Ovary (tissue), 10 donors: Measurements from ENCODE around the gene GSK3A. TPM values are rescaled to one million over a fixed set of nuclear protein-coding genes. Genes with fewer than 3 reads are reported as not detected.

Experiments used
- DNase-seq, 5 donors: peaks; one replicate each; pipeline ENCODE4 v3.0.0-alpha.2; 2019 to 2020
- H3K27ac ChIP-seq, 2 donors: fragments of 200-600 bp; one replicate each; pipeline versions ENCODE4 v1.5.1 to v1.8.0; 2019 to 2022
- H3K27me3 ChIP-seq: fragments of 200-600 bp; one replicate; pipeline ENCODE4 v1.8.0; 2022
- H3K36me3 ChIP-seq: fragments of 200-600 bp; sonication (generic); one replicate; pipeline ENCODE4 v1.5.1; 2019
- H3K4me1 ChIP-seq: one replicate; pipeline ENCODE4 v1.8.1; 2013; ENCODE audit warnings: mild to moderate bottlenecking, moderate library complexity; ENCODE audit not compliant: insufficient read depth
- H3K4me3 ChIP-seq: fragments of 200-600 bp; sonication (generic); one replicate; pipeline ENCODE4 v1.5.1; 2017
- H3K9me3 ChIP-seq, 2 donors: fragments of 200-600 bp in 1 of 2; sonication (generic) in 1 of 2; one replicate each; pipeline versions ENCODE4 v1.5.1 to v1.8.1; 2013 to 2019; ENCODE audit warnings: mild to moderate bottlenecking in 1 of 2, moderate library complexity in 1 of 2
- CTCF ChIP-seq, 3 donors: fragments of 450-650 bp in 2 of 3; fragments of 200-600 bp in 1 of 3; IDR thresholded peaks; one replicate each; pipeline versions ENCODE4 v1.5.1 to v1.8.0; 2016 to 2022; ENCODE audit warnings: antibody characterized with exemption in 3 of 3, mild to moderate bottlenecking in 1 of 3
- EP300 ChIP-seq: sonication (generic); formaldehyde crosslinking; IDR thresholded peaks from one replicate; pipeline ENCODE4 v1.6.1; 2017; ENCODE audit warnings: antibody characterized with exemption
- POLR2A ChIP-seq: fragments of 450-650 bp; IDR thresholded peaks from one replicate; pipeline ENCODE4 v1.6.1; 2017; ENCODE audit warnings: antibody characterized with exemption, mild to moderate bottlenecking, moderate library complexity
- WGBS, 3 donors: extraction: QIAGEN DNeasy Blood & Tissue Kit in 1 of 3; methylation state at CpG; one replicate each; pipeline versions ENCODE4 v1.1.5 to v1.1.7; 2013 to 2017; 5-methylcytosine and 5-hydroxymethylcytosine counted together
- intact Hi-C, 4 donors: fragments of 100-400 bp; cut with DNase I; formaldehyde crosslinking; loops; one replicate each; pipeline versions ENCODE4 v1.11.0 to v1.15.1; 2022 to 2023
- long read RNA-seq, 3 donors: library from polyadenylated mRNA in 2 of 3; unstranded in 2 of 3; transcript quantifications; one replicate each; pipeline ENCODE4 v2.0.0 and lab custom pipeline, GENCODE V29; 2021 to 2026
- polyA plus RNA-seq, 2 donors: library from polyadenylated mRNA; stranded (reverse); fragments of 200-250 nt in 1 of 2; fragments of 350-450 nt in 1 of 2; fragmentation: Illumina TruSeq in 1 of 2; extraction: RNeasy Lipid Tissue Mini Kit (QIAGEN cat#74804) in 1 of 2; gene quantifications; one replicate each; pipeline ENCODE4 v1.2.3, GENCODE V29; 2013 to 2014
- total RNA-seq, 7 donors: library from RNA; depleted of rRNA in 2 of 7; stranded (reverse); fragments of >200 nt in 2 of 7; fragmentation: NEBNext Ultra II Directional in 3 of 7; extraction: Animal tissue kit (Norgen Biotek cat#: 25700) in 3 of 7; gene quantifications; one replicate each; pipeline versions ENCODE4 v1.1.0 to v1.2.4, GENCODE V29; 2016 to 2023
- donor health status: DM: no; HTN: no; CAD: no; lungs with moderate emphysema.
- donor health status: DM: no; HTN: no; CAD: no.
- donor health status: Bipolar disorder and iron deficiency.
- donor health status: DM: yes; HTN: yes; CAD: no.
- donor health status: DM: no; HTN: no; CAD: no.
- donor health status: DM: yes; HTN: yes; CAD: no.

GSK3A gene
- total RNA-seq (10 to 100 TPM; 16.0 to 40.9 (median 34.9) TPM), polyA plus RNA-seq (10 to 100 TPM; 31.9 to 38.3 TPM)
- long read RNA-seq, donor 1, partial matches to known transcripts, result 1 of 2 reads
- long read RNA-seq, donor 1, other reads (novel, unspliced or antisense), result 1 of 2 reads
- long read RNA-seq, donor 2, transcript GSK3A-201 (11 exons, 2,188 nt), result major isoform, 18 of 27 reads
- long read RNA-seq, donor 2, partial matches to known transcripts, result 6 of 27 reads
- long read RNA-seq, donor 2, other reads (novel, unspliced or antisense), result 0 of 27 reads
- long read RNA-seq, donor 3, transcript GSK3A-201 (11 exons, 2,188 nt), result major isoform, 44 of 53 reads
- long read RNA-seq, donor 3, partial matches to known transcripts, result 2 of 53 reads
- long read RNA-seq, donor 3, other reads (novel, unspliced or antisense), result 5 of 53 reads

DNA sequence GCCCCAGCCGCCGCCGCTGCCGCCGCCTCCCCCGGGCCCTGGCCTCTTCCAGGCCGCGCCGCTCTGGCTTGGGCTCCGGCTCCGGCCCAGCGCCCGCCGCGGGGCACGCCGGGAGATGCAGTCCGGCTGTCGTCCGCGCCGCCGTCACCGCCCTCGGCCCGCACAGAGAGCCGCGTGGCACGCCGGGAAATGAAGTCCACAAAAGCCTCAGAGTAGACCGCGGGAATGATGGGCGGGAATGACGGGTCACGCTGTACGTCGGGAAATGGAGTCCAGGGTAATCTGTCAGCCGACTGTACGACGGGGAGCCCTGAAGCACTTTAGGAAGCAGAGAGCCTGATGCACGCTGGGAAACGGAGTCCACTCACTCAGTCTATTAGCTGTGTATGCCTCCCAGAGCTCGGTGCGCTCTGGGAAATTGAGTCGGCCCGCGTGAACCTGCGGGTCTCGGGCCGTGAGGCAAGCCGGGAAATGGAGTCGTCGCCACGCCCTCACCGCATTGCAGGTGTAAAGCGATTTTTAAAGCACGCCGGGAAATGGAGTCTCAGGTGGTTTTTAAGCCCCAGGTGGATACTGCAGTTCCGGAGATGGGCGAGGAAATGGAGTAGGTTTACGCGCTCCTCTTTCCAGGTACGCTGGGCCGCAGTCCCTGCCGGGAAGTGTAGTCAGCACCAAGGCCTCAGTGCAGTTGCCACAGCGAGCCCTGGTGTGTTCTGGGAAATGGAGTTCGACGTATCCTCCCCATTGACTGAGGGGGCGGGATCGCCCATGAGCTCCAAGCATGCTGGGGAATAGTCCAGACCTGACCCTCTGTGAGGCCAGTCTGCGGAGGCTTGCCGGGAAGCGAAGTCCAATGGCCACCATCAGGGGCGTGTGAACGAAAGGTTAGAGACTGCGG, at the start of gene GSK3A:
Gene GSK3A, minus strand, starts transcription at position 91 of the 898 bp plus-strand sequence. CDS start 137 bp downstream, outside the sequence.
- H3K9me3 ChIP-seq, result no peaks in the 10 kb centered on the region
- peak; percentile 96 to 99 (median 97) for DNase-seq
- WGBS, 3 donors, result 0 to 1% (median 1%) methylated on average over 46 to 76 of the region's 76 CpGs
- intact Hi-C loops, result loop anchor here in 1 of 4 donors (10.0 kb wide), 1 partner anchor 152 kb away; the partner anchor contains the start of gene CNFN
- TF ChIP-seq CTCF (IDR thresholded peaks at IDR 0.05) (peak in 1 of 3 donors; percentile 19), POLR2A (peak; percentile 64), EP300 (peak; percentile 93)
- H3K36me3 ChIP-seq, result no peaks in the 10 kb centered on the region
- peak within 1 kb of the TSS; percentile 56 to 75 for H3K27ac ChIP-seq
- peaks cover 15% of the 10 kb centered on the region for H3K4me1 ChIP-seq
- no peaks in the 10 kb centered on the region for H3K27me3 ChIP-seq
- peak within 1 kb of the TSS; percentile 55 for H3K4me3 ChIP-seq

- WGBS, 3 donors, result 46 to 53% (median 50%) methylated on average over 9 of the region's 9 CpGs
- intact Hi-C loops, result loop anchor here in 1 of 4 donors (5.0 kb wide), 1 partner anchor 44 kb away; no protein-coding TSS in a partner anchor
- Histone ChIP-seq H3K27me3 (no peaks in the 10 kb centered on the region), H3K27ac (no peak overlapping the region), H3K9me3 (no peaks in the 10 kb centered on the region), H3K4me3 (no peak overlapping the region), H3K36me3 (no peaks in the 10 kb centered on the region), H3K4me1 (peaks cover 3% of the 10 kb centered on the region)
- TF ChIP-seq POLR2A (no peak), EP300 (no peak), CTCF (IDR thresholded peaks at IDR 0.05) (no peak)
- no peak for DNase-seq
Measured at GRCh38 chr19:42291435-42291810, 49.0 kb upstream of the GSK3A start.

- H3K36me3 ChIP-seq, result no peaks in the 10 kb centered on the region
- WGBS, 3 donors, result 82 to 85% (median 83%) methylated on average over 28 to 31 of the region's 31 CpGs
- DNase-seq, result peak in 2 of 5 donors; percentile 47 to 51
- no peak overlapping the region for H3K27ac ChIP-seq
- TF ChIP-seq CTCF (IDR thresholded peaks at IDR 0.05) (peak in 1 of 3 donors; percentile 31), POLR2A (no peak), EP300 (no peak)
- intact Hi-C loops, result loop anchor here in 1 of 4 donors (5.0 kb wide), 1 partner anchor 43 kb away; no protein-coding TSS in a partner anchor
- peaks cover 8% of the 10 kb centered on the region for H3K4me1 ChIP-seq
- H3K27me3 ChIP-seq, result no peaks in the 10 kb centered on the region
- no peak overlapping the region for H3K4me3 ChIP-seq
- H3K9me3 ChIP-seq, result no peaks in the 10 kb centered on the region
Measured at GRCh38 chr19:42290523-42291434, 48.4 kb upstream of the GSK3A start.
